ENCODE measurements around the gene OXER1. TPM values are rescaled to one million over a fixed set of nuclear protein-coding genes. Genes with fewer than 3 reads are reported as not detected.

OXER1 gene
- total RNA-seq, 1 experiment from 2014 or later: 0.90 TPM

DNA sequence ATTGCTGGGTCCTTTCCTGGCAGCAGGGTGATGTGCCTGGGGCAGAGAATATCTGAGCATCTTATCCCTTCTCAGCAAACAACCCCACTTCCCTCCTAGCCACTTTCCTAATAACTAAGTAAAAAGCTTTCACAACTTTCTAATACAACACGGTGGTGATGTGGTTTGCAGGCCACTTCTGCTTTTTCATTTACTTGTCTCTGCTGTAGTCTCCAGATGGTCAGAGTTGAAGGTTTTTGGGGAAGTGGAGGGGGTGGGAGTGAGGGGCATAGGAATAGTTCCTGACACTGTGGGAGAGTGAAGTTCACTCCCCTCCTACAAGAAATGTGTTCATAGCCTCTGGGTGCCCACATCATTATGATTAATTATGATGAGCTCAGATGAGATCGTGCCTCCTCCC is 11.6 kb downstream of the OXER1 start:
- Histone ChIP-seq H3K9me3 (ENCODE audit: low read depth, low read length, poor library complexity, severe bottlenecking) (no peaks in the 10 kb centered on the region), H3K4me1 (ENCODE audit: insufficient read depth, low read length, poor library complexity, severe bottlenecking) (no peaks in the 10 kb centered on the region), H3K27ac (ENCODE audit: low read depth, low read length, poor library complexity, severe bottlenecking) (no peak overlapping the region), H3K36me3 (ENCODE audit: insufficient read depth, low read length, poor library complexity, severe bottlenecking) (no peaks in the 10 kb centered on the region), H3K27me3 (replicated peaks; ENCODE audit: insufficient read depth, low read depth, low read length, poor library complexity) (no peaks in the 10 kb centered on the region), H3K4me3 (ENCODE audit: low read depth, low read length, poor library complexity, severe bottlenecking) (no peak overlapping the region)
- no peak for DNase-seq (ENCODE audit: low spot score)
- CTCF ChIA-PET: no interaction called here
- no TSS peak for BruUV-seq (replicated peaks)
- POLR2A ChIA-PET (ENCODE audit: low non-redundant PET): no interaction called here
- no peak for TF ChIP-seq EZH2 (IDR thresholded peaks at IDR 0.05; ENCODE audit: borderline replicate concordance, low read depth, low read length, poor library complexity, severe bottlenecking)
- TF ChIP-seq, protein P1, sequence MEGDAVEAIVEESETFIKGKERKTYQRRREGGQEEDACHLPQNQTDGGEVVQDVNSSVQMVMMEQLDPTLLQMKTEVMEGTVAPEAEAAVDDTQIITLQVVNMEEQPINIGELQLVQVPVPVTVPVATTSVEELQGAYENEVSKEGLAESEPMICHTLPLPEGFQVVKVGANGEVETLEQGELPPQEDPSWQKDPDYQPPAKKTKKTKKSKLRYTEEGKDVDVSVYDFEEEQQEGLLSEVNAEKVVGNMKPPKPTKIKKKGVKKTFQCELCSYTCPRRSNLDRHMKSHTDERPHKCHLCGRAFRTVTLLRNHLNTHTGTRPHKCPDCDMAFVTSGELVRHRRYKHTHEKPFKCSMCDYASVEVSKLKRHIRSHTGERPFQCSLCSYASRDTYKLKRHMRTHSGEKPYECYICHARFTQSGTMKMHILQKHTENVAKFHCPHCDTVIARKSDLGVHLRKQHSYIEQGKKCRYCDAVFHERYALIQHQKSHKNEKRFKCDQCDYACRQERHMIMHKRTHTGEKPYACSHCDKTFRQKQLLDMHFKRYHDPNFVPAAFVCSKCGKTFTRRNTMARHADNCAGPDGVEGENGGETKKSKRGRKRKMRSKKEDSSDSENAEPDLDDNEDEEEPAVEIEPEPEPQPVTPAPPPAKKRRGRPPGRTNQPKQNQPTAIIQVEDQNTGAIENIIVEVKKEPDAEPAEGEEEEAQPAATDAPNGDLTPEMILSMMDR (conservative IDR thresholded peaks at IDR 0.05; ENCODE audit: low read depth, low read length): no peak
- intact Hi-C loops (cut with micrococcal nuclease; ENCODE audit: unreplicated experiment): no loop called here

DNA sequence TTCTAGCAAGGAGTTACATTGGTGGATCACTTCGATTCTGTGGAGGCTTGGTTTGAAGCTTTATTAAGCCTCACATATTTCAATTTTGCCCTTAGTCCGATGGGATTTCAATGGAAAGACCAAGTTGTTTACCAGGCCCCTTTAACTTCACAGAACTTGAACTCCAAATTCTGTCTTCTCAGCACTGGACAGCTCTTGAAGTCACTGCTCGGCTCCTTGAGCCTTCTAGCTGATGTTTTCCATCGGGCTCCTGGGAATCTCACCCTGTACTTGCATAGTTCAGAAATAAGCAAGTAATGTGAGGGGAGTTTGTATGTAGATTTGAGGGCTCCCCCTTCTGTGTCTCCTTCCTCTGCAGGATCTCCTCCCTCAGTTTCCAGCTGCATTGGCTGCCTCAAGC is 15.1 kb downstream of the OXER1 start:
- Histone ChIP-seq H3K9me3 (ENCODE audit: low read depth, low read length, poor library complexity, severe bottlenecking) (no peaks in the 10 kb centered on the region), H3K4me3 (ENCODE audit: low read depth, low read length, poor library complexity, severe bottlenecking) (no peak overlapping the region), H3K27ac (ENCODE audit: low read depth, low read length, poor library complexity, severe bottlenecking) (no peak overlapping the region), H3K27me3 (replicated peaks; ENCODE audit: insufficient read depth, low read depth, low read length, poor library complexity) (no peaks in the 10 kb centered on the region), H3K36me3 (ENCODE audit: insufficient read depth, low read length, poor library complexity, severe bottlenecking) (no peaks in the 10 kb centered on the region), H3K4me1 (ENCODE audit: insufficient read depth, low read length, poor library complexity, severe bottlenecking) (no peaks in the 10 kb centered on the region)
- CTCF ChIA-PET: no interaction called here
- POLR2A ChIA-PET (ENCODE audit: low non-redundant PET): no interaction called here
- TF ChIP-seq EZH2 (IDR thresholded peaks at IDR 0.05; ENCODE audit: borderline replicate concordance, low read depth, low read length, poor library complexity, severe bottlenecking): no peak
- TF ChIP-seq, protein P1 (conservative IDR thresholded peaks at IDR 0.05; ENCODE audit: low read depth, low read length): no peak
- intact Hi-C loops (cut with micrococcal nuclease; ENCODE audit: unreplicated experiment): no loop called here
- no peak for DNase-seq (ENCODE audit: low spot score)
- BruUV-seq (replicated peaks): no TSS peak

DNA sequence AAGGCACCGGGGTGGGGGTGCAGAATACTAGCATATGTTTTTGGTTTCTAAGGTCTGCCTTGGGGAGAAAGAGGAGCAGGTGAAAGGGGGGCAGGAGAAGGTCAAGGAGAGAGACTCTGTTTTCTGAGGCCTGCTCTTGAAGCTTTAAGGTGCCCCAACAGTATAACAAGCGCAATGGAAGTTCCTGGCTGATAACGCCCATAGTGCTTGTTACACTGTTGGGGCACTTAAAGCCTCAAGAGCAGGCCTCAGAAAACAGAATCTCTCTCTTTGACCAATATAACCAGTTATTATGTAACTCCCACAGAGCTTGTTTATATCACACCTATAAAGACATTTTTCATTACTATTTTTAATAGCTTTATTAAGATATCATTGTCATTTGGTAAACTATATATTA is 16.5 kb downstream of the OXER1 start:
- TF ChIP-seq, protein P1 (conservative IDR thresholded peaks at IDR 0.05; ENCODE audit: low read depth, low read length): no peak
- no peak for TF ChIP-seq EZH2 (IDR thresholded peaks at IDR 0.05; ENCODE audit: borderline replicate concordance, low read depth, low read length, poor library complexity, severe bottlenecking)
- H3K36me3 ChIP-seq (ENCODE audit: insufficient read depth, low read length, poor library complexity, severe bottlenecking): no peaks in the 10 kb centered on the region
- POLR2A ChIA-PET (ENCODE audit: low non-redundant PET): no interaction called here
- H3K27me3 ChIP-seq (replicated peaks; ENCODE audit: insufficient read depth, low read depth, low read length, poor library complexity): no peaks in the 10 kb centered on the region
- no peak overlapping the region for H3K4me3 ChIP-seq (ENCODE audit: low read depth, low read length, poor library complexity, severe bottlenecking)
- BruUV-seq (replicated peaks): no TSS peak
- intact Hi-C loops (cut with micrococcal nuclease; ENCODE audit: unreplicated experiment): no loop called here
- no peaks in the 10 kb centered on the region for H3K4me1 ChIP-seq (ENCODE audit: insufficient read depth, low read length, poor library complexity, severe bottlenecking)
- CTCF ChIA-PET: no interaction called here
- no peak overlapping the region for H3K27ac ChIP-seq (ENCODE audit: low read depth, low read length, poor library complexity, severe bottlenecking)
- no peaks in the 10 kb centered on the region for H3K9me3 ChIP-seq (ENCODE audit: low read depth, low read length, poor library complexity, severe bottlenecking)
- no peak for DNase-seq (ENCODE audit: low spot score)

All from A673 (cell line).